HFF-Myc (cell line): ENCODE data around the gene RNF217.

Source experiments
- DNase-seq: peaks from one replicate; pipeline ENCODE4 v3.0.0-alpha.2; 2011; ENCODE audit warnings: low read depth; ENCODE audit errors: extremely low read depth
- H3K4me3 ChIP-seq: replicated peaks from 2 replicates; pipeline ENCODE4 v1.5.1; 2011; ENCODE audit warnings: low read depth, mild to moderate bottlenecking, control low read depth, low read length
- CTCF ChIP-seq: IDR thresholded peaks from 2 replicates; pipeline ENCODE4 v1.5.1; 2012; ENCODE audit warnings: mild to moderate bottlenecking, low read depth, low read length, control low read depth; ENCODE audit errors: missing control alignments

RNF217 gene

GRCh38 chr6:125094563-125094962 lies 132.3 kb downstream of the RNF217 start:
- TF ChIP-seq CTCF = no peak
- no peak overlapping the region for H3K4me3 ChIP-seq
- peak; percentile 22 for DNase-seq

- no peak overlapping the region for H3K4me3 ChIP-seq
- DNase-seq = no peak
- no peak for TF ChIP-seq CTCF
Measured at GRCh38 chr6:125095580-125096301, 133.5 kb downstream of the RNF217 start.

- TF ChIP-seq CTCF = no peak
- no peak for DNase-seq
- H3K4me3 ChIP-seq = no peak overlapping the region
Measured at GRCh38 chr6:125097186-125097585, 134.9 kb downstream of the RNF217 start.

- no peak for TF ChIP-seq CTCF
- H3K4me3 ChIP-seq = no peak overlapping the region
- DNase-seq = no peak
Measured at GRCh38 chr6:125098253-125098652, 136.0 kb downstream of the RNF217 start.

- peak; percentile 20 for DNase-seq
- no peak for TF ChIP-seq CTCF
- H3K4me3 ChIP-seq = peak overlapping the region; percentile 47
Measured at GRCh38 chr6:125099211-125100073, 137.2 kb downstream of the RNF217 start.

- peak overlapping the region; percentile 47 for H3K4me3 ChIP-seq
- no peak for DNase-seq
- no peak for TF ChIP-seq CTCF
Measured at GRCh38 chr6:125100074-125100652, 137.9 kb downstream of the RNF217 start.
